Smooth muscle cell of bladder (primary cell): Measurements from ENCODE around the gene CYP21A2. TPM values are rescaled to one million over a fixed set of nuclear protein-coding genes. Genes with fewer than 3 reads are reported as not detected.

Experiments used
- total RNA-seq: library from RNA; depleted of rRNA; stranded (reverse); fragments of >200 nt; gene quantifications from 2 replicates; pipeline ENCODE4 v1.2.3, GENCODE V29; 2014

CYP21A2 gene
- not detected in 2 replicates for total RNA-seq

GRCh38 chr6:32037598-32038524 is at the start of gene CYP21A2:
CYP21A2 (plus strand) TSS chr6:32038415; CDS start chr6:32038423, 8 bp downstream.

GRCh38 chr6:32014547-32014946 is 23.7 kb upstream of the CYP21A2 start, which contains the start of gene C4B:
C4B (plus strand) TSS chr6:32014795; CDS start chr6:32014846, 51 bp downstream.

Other genes with a start within 250 kb of the CYP21A2 start
- gene VARS1, start 242.7 kb upstream of the CYP21A2 start, total RNA-seq, result 36.0 and 38.7 TPM in 2 replicates
- 22.3 and 27.3 TPM in 2 replicates for gene LSM2, start 231.4 kb upstream of the CYP21A2 start, total RNA-seq
- gene HSPA1L, start 223.1 kb upstream of the CYP21A2 start, total RNA-seq, result 1.7 and 1.9 TPM in 2 replicates
- gene HSPA1A, start 222.9 kb upstream of the CYP21A2 start, total RNA-seq, result 63.6 and 87.8 TPM in 2 replicates
- gene HSPA1B, start 210.7 kb upstream of the CYP21A2 start, total RNA-seq, result 113 and 131 TPM in 2 replicates
- gene NEU1, start 175.6 kb upstream of the CYP21A2 start, total RNA-seq, result 88.7 and 119 TPM in 2 replicates
- not detected in 2 replicates for gene SLC44A4, start 159.4 kb upstream of the CYP21A2 start, total RNA-seq
- gene EHMT2, start 140.7 kb upstream of the CYP21A2 start, total RNA-seq, result 48.6 and 68.9 TPM in 2 replicates
- gene ZBTB12, start 136.3 kb upstream of the CYP21A2 start, total RNA-seq, result 3.8 and 7.2 TPM in 2 replicates
- gene C2, start 110.7 kb upstream of the CYP21A2 start, total RNA-seq, result 5.4 and 8.4 TPM in 2 replicates
- 46.1 and 61.2 TPM in 2 replicates for gene CFB, start 92.3 kb upstream of the CYP21A2 start, total RNA-seq
- gene NELFE, start 79.4 kb upstream of the CYP21A2 start, total RNA-seq, result 87.3 and 111 TPM in 2 replicates
- gene SKIC2, start 79.2 kb upstream of the CYP21A2 start, total RNA-seq, result 54.3 and 84.7 TPM in 2 replicates
- 11.4 and 12.5 TPM in 2 replicates for gene DXO, start 66.3 kb upstream of the CYP21A2 start, total RNA-seq
- gene C4A, start 56.4 kb upstream of the CYP21A2 start, total RNA-seq, result 7.3 and 11.3 TPM in 2 replicates
- 5.5 and 9.3 TPM in 2 replicates for gene C4B, start 23.6 kb upstream of the CYP21A2 start, total RNA-seq
- 91.2 and 144 TPM in 2 replicates for gene TNXB, start 70.9 kb downstream of the CYP21A2 start, total RNA-seq
- 10.8 and 11.6 TPM in 2 replicates for gene ATF6B, start 89.8 kb downstream of the CYP21A2 start, total RNA-seq
- gene FKBPL, start 91.9 kb downstream of the CYP21A2 start, total RNA-seq, result 5.3 and 5.8 TPM in 2 replicates
- gene PRRT1, start 113.5 kb downstream of the CYP21A2 start, total RNA-seq, result 0.14 and 0.18 TPM in 2 replicates
- gene PPT2, start 115.7 kb downstream of the CYP21A2 start, total RNA-seq, result 50.2 and 67.4 TPM in 2 replicates
- 0.57 and 1.2 TPM in 2 replicates for gene EGFL8, start 126.2 kb downstream of the CYP21A2 start, total RNA-seq
- gene AGPAT1, start 137.7 kb downstream of the CYP21A2 start, total RNA-seq, result 20.9 and 29.5 TPM in 2 replicates
- gene RNF5, start 140.0 kb downstream of the CYP21A2 start, total RNA-seq, result 15.9 and 20.3 TPM in 2 replicates
- 0.14 and 0.37 TPM in 2 replicates for gene AGER, start 145.8 kb downstream of the CYP21A2 start, total RNA-seq
- 19.2 and 24.8 TPM in 2 replicates for gene PBX2, start 151.8 kb downstream of the CYP21A2 start, total RNA-seq
- gene GPSM3, start 154.2 kb downstream of the CYP21A2 start, total RNA-seq, result 0.74 and 0.85 TPM in 2 replicates
- 0.85 and 1.2 TPM in 2 replicates for gene NOTCH4, start 185.7 kb downstream of the CYP21A2 start, total RNA-seq